H1 (cell line): ENCODE results near the gene GPC3. TPM values are rescaled to one million over a fixed set of nuclear protein-coding genes. Genes with fewer than 3 reads are reported as not detected.

Experiments used
- BACH1 ChIP-seq: IDR thresholded peaks from 2 replicates; pipeline ENCODE4 v1.6.1; 2012; ENCODE audit warnings: low read length, improper control_type of control experiment
- RXRA ChIP-seq: IDR thresholded peaks from 2 replicates; pipeline ENCODE4 v1.6.1; 2011; ENCODE audit warnings: low read depth, mild to moderate bottlenecking, low read length, moderate library complexity; ENCODE audit not compliant: insufficient read depth
- TAF7 ChIP-seq: optimal IDR thresholded peaks from 2 replicates; pipeline ENCODE3; 2011; ENCODE audit warnings: low read depth, mild to moderate bottlenecking, inconsistent platforms, low read length, moderate library complexity, borderline replicate concordance
- polyA plus RNA-seq, 7 experiments: library from polyadenylated mRNA; depleted of rRNA in 3 of 7; stranded (reverse) in 5 of 7; unstranded in 2 of 7; fragments of >200 nt in 5 of 7; fragments of 200-250 nt in 2 of 7; gene quantifications; 1 replicate in 5 of 7; 2 replicates in 1 of 7; 4 replicates in 1 of 7; pipeline versions ENCODE4 v1.2.1 to v1.2.3, GENCODE V29; 2011 to 2013; ENCODE audit warnings: missing spikeins in 2 of 7, mixed read lengths in 2 of 7
- total RNA-seq: library from RNA; stranded (reverse); fragmentation: NEBNext Ultra II Directional; extraction: Animal tissue kit (Norgen Biotek cat#: 25700); gene quantifications from 2 replicates; pipeline ENCODE4 v1.2.1, GENCODE V29; 2021
- TF ChIP-seq, protein P1 (sequence below): IDR thresholded peaks from 2 replicates; pipeline ENCODE4 v1.6.1; 2011; ENCODE audit warnings: low read length, improper control_type of control experiment

GPC3 gene
- total and polyA plus RNA-seq, 2 of the 8 experiments (the other 6 are each of a cell fraction or from before 2014, with no cell fraction given) = 64.8 to 71.9 TPM

DNA sequence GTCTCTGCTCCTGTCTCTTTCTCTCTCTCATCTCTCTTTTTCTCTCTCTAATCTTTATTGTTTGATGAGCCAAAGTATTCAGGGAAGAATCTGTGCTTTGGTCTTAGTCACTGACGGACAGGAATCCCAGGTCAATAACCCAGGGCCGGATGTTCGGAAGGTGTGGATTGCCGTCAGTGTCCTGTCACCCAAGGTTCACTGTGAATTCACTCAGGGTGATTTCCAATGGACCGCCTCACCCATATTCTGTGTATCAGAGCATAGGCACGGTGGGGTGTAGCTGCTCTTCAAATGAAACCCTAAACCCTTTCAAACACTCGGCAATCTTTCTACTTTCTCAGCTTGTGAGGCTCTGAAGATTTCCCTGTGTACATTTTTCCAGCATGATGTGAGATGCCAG, 425.5 kb downstream of the GPC3 start (continued):
- TF ChIP-seq, protein P1, sequence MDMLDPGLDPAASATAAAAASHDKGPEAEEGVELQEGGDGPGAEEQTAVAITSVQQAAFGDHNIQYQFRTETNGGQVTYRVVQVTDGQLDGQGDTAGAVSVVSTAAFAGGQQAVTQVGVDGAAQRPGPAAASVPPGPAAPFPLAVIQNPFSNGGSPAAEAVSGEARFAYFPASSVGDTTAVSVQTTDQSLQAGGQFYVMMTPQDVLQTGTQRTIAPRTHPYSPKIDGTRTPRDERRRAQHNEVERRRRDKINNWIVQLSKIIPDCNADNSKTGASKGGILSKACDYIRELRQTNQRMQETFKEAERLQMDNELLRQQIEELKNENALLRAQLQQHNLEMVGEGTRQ = no peak
- TF ChIP-seq TAF7 (no peak), RXRA (no peak), BACH1 (no peak)
